ENCODE results near the gene UBE2B. TPM values are rescaled to one million over a fixed set of nuclear protein-coding genes. Genes with fewer than 3 reads are reported as not detected.

Gene UBE2B
- total RNA-seq, 1 donor from 2014 or later = 63.0 TPM

GRCh38 chr5:134345996-134346395 is 25.4 kb upstream of the UBE2B start:
- no peak for DNase-seq (ENCODE audit: low spot score)

GRCh38 chr5:134349463-134349862 is 21.9 kb upstream of the UBE2B start:
- no peaks in the 10 kb centered on the region for H3K27me3 Mint-ChIP-seq (ENCODE audit: unreplicated experiment)
- TF ChIP-seq CTCF (IDR thresholded peaks at IDR 0.05; ENCODE audit: unreplicated experiment) = no peak
- H3K4me1 Mint-ChIP-seq (ENCODE audit: unreplicated experiment) = peaks cover 4% of the 10 kb centered on the region
- no peaks in the 10 kb centered on the region for H3K9me3 Mint-ChIP-seq (ENCODE audit: unreplicated experiment)
- H3K27ac Mint-ChIP-seq (ENCODE audit: unreplicated experiment) = no peak overlapping the region
- no peak for DNase-seq (ENCODE audit: low spot score)
- H3K4me3 Mint-ChIP-seq (ENCODE audit: unreplicated experiment) = no peak overlapping the region
- no peaks in the 10 kb centered on the region for H3K36me3 Mint-ChIP-seq (ENCODE audit: low read depth, unreplicated experiment)

More at GRCh38 chr5:134345996-134346395, 25.4 kb upstream of the UBE2B start:
- Mint-ChIP-seq H3K4me1 (ENCODE audit: unreplicated experiment) (peaks cover 4% of the 10 kb centered on the region), H3K36me3 (ENCODE audit: low read depth, unreplicated experiment) (peaks cover 3% of the 10 kb centered on the region), H3K27ac (ENCODE audit: unreplicated experiment) (no peak overlapping the region), H3K9me3 (ENCODE audit: unreplicated experiment) (peaks cover 3% of the 10 kb centered on the region), H3K4me3 (ENCODE audit: unreplicated experiment) (no peak overlapping the region), H3K27me3 (ENCODE audit: unreplicated experiment) (no peaks in the 10 kb centered on the region)
- TF ChIP-seq CTCF (IDR thresholded peaks at IDR 0.05; ENCODE audit: unreplicated experiment) = no peak

GRCh38 chr5:134355681-134356080 is 15.7 kb upstream of the UBE2B start:
- DNase-seq (ENCODE audit: low spot score) = no peak
- no peak overlapping the region for H3K4me3 Mint-ChIP-seq (ENCODE audit: unreplicated experiment)
- no peaks in the 10 kb centered on the region for H3K9me3 Mint-ChIP-seq (ENCODE audit: unreplicated experiment)
- no peak for TF ChIP-seq CTCF (IDR thresholded peaks at IDR 0.05; ENCODE audit: unreplicated experiment)
- H3K4me1 Mint-ChIP-seq (ENCODE audit: unreplicated experiment) = peaks cover 7% of the 10 kb centered on the region
- no peak overlapping the region for H3K27ac Mint-ChIP-seq (ENCODE audit: unreplicated experiment)
- peaks cover 4% of the 10 kb centered on the region for H3K36me3 Mint-ChIP-seq (ENCODE audit: low read depth, unreplicated experiment)
- H3K27me3 Mint-ChIP-seq (ENCODE audit: unreplicated experiment) = no peaks in the 10 kb centered on the region

GRCh38 chr5:134365604-134366003 is 5.8 kb upstream of the UBE2B start:
- H3K27ac Mint-ChIP-seq (ENCODE audit: unreplicated experiment) = peak overlapping the region; percentile 1
- no peak for DNase-seq (ENCODE audit: low spot score)
- no peak for TF ChIP-seq CTCF (IDR thresholded peaks at IDR 0.05; ENCODE audit: unreplicated experiment)
- H3K4me3 Mint-ChIP-seq (ENCODE audit: unreplicated experiment) = peak overlapping the region; percentile 24
- peaks cover 18% of the 10 kb centered on the region for H3K4me1 Mint-ChIP-seq (ENCODE audit: unreplicated experiment)
- H3K36me3 Mint-ChIP-seq (ENCODE audit: low read depth, unreplicated experiment) = peaks cover 6% of the 10 kb centered on the region
- peaks cover 6% of the 10 kb centered on the region for H3K27me3 Mint-ChIP-seq (ENCODE audit: unreplicated experiment)
- no peaks in the 10 kb centered on the region for H3K9me3 Mint-ChIP-seq (ENCODE audit: unreplicated experiment)

GRCh38 chr5:134370311-134370870 is 978 bp upstream of the UBE2B start:
- Mint-ChIP-seq H3K27me3 (ENCODE audit: unreplicated experiment) (peaks cover 16% of the 10 kb centered on the region), H3K9me3 (ENCODE audit: unreplicated experiment) (no peaks in the 10 kb centered on the region), H3K4me3 (ENCODE audit: unreplicated experiment) (peak overlapping the region; percentile 99), H3K27ac (ENCODE audit: unreplicated experiment) (peak overlapping the region; percentile 100), H3K36me3 (ENCODE audit: low read depth, unreplicated experiment) (peaks cover 6% of the 10 kb centered on the region), H3K4me1 (ENCODE audit: unreplicated experiment) (peaks cover 27% of the 10 kb centered on the region)
- TF ChIP-seq CTCF (IDR thresholded peaks at IDR 0.05; ENCODE audit: unreplicated experiment) = no peak
- DNase-seq (ENCODE audit: low spot score) = no peak

Measured in endothelial cell (in vitro differentiated cells).